ENCODE data around the gene ATP11C. TPM values are rescaled to one million over a fixed set of nuclear protein-coding genes. Genes with fewer than 3 reads are reported as not detected.
"Not testable (repeated sequence)": the region's sequence is repeated elsewhere in the genome, so short reads cannot be mapped to it uniquely, and the experiment has no call there.

The ATP11C gene
- total RNA-seq, 1 donor from 2014 or later = 31.4 TPM

- peak; percentile 38 for DNase-seq (ENCODE audit: low read depth)
Measured at GRCh38 chrX:139856826-139857225, 76.0 kb downstream of the ATP11C start.

- no peak for DNase-seq (ENCODE audit: low read depth)
Measured at GRCh38 chrX:139851730-139852129, 81.1 kb downstream of the ATP11C start.

GRCh38 chrX:139850968-139851367, 81.9 kb downstream of the ATP11C start:
- no peak for DNase-seq (ENCODE audit: low read depth)

DNA sequence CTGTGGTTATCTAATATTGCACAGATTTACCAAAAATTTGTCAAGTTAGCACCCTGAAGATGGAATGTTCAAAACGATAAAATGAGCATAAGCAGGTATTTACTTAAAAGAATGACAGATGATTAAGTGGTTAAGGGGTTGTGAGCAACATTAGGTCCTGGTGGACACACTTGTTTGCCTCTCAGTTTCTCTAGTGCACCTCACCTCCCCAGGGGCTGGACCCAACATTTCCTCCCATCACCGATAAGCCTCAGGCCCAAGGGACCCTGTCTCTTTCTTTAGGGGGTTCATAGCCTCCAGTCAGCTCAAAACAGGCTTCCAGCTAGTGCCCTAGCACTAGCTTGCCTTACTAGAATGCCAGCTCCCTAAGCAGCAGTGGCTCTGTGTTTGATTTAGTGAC, 88.0 kb downstream of the ATP11C start:
- no peak for DNase-seq (ENCODE audit: low read depth)

DNA sequence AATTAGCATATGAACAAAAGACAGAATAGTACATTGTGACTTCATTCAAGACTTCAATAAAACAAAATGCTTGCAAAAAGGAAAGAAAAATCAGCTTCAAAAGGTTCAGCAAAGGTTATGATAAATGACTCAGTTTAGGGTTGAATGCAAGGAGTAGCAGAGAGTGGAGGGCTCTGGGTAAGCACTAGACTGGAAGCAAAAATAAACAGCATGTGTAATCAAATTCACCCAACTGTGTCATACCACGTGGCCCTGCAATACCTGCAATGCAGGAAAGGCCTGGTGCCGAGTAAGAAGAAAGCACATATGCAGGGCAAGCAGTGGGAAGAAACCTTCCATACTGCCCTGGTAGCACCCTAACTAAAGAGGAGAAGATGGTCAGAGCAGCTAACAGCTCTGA, 88.7 kb downstream of the ATP11C start:
- peak; percentile 75 for DNase-seq (ENCODE audit: low read depth)

GRCh38 chrX:139842326-139843185, 90.3 kb downstream of the ATP11C start:
- no peak for DNase-seq (ENCODE audit: low read depth)

GRCh38 chrX:139836335-139836734, 96.5 kb downstream of the ATP11C start:
- DNase-seq (ENCODE audit: low read depth) = not testable (repeated sequence)

DNA sequence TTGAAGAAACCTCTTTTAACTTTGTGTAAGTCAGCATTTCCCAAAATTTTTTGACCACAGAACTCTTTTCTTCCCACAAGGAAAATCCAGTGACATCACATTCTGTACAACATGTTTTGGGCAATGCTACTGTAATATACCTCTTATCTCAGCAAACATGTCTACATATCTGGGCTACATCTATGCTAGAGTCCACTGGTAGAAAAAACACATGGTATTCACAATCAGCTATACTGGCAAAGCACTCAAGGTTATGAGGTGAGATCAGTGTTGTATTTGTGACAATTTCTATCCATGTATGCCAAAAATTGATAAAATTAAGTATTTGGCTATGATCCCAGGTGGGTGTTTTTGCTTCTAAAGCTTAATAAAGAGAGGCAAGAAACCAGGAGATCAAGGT, 98.0 kb downstream of the ATP11C start:
- no peak for DNase-seq (ENCODE audit: low read depth)

DNA sequence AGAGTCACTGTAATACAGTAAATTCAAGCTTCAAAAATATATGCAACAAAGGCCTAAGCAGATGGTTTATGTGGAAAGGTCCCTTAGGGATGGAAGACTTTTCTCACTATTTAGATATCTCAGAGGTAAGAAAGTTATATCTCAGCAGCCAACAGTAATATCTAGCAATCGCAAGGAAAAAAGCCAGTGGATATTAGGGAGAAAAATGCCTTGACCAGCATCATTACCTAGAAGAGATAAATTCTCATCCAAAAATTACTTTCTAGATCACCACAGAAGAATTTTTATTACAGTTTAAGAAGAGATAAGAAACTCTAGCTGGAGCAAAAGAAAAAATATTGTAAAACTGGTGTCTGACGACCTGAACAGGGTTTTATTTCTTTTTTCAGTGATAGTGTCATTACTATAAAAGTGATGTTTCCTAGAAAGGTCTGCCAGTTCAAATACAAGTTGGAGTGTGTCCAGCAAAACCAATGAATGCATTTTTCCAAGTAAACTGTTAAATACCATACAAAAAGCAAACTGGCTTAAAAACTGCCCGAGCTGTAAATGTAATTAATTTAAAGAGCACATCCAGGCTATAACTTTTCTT, 100.0 kb downstream of the ATP11C start:
- no peak for DNase-seq (ENCODE audit: low read depth)

- peak; percentile 67 for DNase-seq (ENCODE audit: low read depth)
Measured at GRCh38 chrX:139831675-139832456, 101.0 kb downstream of the ATP11C start.

- peak; percentile 9 for DNase-seq (ENCODE audit: low read depth)
Measured at GRCh38 chrX:139831017-139831416, 101.8 kb downstream of the ATP11C start.

DNA sequence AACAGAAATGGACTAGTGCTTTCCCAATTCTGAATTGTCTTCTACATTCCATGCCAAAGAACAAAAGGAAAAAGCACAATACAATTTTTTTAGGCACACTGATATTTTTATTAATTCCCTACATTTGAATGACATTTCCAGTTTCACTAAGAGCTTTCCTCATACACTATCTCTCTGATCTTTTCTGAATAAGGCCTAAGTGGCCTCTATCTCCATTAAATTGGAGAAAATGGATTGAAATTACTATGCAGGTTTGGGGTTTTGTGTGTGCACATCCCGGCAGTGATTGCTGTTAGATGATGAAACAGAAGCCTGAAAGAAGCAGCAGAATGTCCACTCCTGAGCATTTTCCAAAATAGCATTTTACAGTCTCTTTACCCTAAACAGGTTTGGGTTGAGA, 104.0 kb downstream of the ATP11C start:
- DNase-seq (ENCODE audit: low read depth) = no peak

- DNase-seq (ENCODE audit: low read depth) = peak; percentile 71
Measured at GRCh38 chrX:139828033-139828432, 104.8 kb downstream of the ATP11C start.

DNA sequence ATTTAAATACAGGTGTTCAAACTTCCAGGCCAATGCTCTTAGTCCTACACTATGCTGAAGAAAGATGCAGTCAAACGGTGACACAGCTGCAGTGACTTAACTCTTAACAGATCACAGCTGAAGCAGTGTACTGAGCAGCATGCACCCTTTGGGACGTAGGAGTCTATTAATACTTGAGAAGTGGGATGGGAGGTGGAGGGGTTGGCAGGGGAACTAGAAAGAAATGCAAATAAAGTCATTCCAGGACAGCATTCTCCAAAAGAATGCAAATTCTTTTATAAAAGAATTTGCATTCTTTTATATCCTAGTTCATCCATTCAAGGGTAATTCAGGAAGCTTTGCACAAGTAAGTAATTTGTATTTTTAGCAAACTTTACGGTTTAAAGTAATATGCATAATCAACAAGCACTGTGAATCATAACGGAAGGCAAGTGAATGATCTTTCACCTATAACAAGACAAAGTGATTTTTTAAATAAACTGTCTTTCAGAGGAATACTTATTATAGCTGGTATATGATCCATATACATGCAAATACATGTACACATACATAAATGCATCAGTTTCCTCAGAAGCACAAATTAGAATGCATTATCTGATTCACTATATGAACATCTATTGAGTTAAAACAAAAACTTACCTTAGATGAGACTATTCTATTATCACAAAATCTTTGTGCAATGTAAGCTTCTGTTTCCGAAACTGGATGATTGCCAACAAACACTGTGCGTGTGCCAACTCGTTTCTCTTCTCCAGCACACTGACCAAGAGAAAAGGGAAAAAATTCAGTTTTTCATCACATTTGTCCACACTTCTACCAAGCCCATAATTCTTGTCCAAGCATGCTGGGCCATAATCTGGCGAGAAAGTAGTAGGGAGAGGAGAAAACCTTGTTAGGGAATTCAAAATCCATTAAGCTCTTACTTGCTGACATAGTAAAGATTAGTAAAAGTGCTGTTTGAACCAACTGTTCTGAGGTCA, 106.5 kb downstream of the ATP11C start:
- peak; percentile 11 for DNase-seq (ENCODE audit: low read depth)

DNA sequence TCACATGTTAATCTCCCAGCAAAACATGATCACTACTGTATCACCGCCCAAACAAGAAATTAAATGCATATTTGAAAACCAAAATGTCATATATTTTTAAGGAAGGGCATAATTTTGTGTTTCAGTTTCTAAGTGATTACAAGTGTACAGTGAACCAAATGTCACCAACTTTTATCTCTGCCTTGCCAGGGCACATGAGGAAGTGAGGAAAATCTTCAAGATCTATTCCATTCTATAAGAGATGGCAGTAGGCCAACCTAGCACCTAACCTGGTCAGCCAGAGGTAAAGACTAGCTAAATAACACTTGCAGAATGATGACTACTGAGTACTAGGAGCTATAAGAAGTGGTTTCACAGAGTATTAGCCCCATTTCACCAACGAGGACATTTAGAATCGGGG, 107.2 kb downstream of the ATP11C start:
- no peak for DNase-seq (ENCODE audit: low read depth)

DNA sequence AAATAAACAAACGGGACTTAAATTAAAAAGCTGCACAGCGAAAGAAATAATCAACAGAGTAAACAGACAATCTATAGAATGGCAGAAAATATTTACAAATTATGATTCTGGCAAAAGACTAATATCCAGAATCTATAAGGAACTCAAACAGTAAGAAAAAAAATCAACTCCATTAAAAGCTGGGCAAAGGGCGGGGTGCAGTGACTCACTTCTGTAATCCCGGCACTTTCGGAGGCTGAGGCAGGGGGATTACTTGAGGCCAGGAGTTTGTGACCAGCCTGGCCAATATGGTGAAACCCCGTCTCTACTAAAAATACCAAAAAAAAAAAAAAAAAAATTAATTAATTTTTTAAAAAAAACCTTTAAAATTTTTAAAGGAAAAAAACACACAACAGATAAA, 109.0 kb downstream of the ATP11C start:
- DNase-seq (ENCODE audit: low read depth) = no peak

- DNase-seq (ENCODE audit: low read depth) = no peak
Measured at GRCh38 chrX:139820358-139820984, 112.4 kb downstream of the ATP11C start.

DNA sequence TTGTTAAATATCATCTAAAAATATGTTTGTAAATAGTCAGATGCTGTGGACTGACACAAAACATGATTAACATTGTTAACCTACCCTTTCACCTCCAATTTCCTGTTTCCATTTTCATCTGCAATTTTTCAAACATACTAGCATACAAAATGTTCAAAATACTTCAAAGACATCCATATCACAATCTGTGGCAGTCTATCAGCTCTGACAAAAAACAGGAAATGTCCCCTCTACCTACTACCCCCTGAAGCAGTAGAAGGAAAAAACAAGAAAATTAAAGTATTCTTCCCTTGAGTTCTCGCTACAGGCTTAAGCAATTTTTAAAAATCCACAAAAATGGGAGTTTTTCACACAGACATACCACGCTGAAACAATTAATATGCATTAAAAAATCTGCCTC, 116.6 kb downstream of the ATP11C start:
- no peak for DNase-seq (ENCODE audit: low read depth)

DNA sequence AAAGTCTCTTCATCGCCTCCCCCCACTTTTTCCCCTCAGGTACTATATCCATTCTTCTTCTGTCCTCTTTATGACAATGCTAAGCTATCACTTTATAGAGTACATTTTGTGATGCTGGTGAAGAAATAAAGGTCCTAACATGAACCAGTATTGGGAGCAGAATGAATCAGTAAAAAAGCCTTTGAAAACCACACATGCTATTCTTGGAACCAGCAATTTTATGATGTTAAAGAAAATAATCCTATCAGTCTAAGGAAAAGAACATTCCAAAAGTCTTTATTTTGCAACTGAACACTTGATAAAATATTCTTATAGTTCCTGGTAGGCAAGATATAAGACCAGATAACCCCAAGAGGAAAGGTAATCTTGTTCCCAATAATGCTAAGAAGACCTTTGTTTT, 117.1 kb downstream of the ATP11C start:
- no peak for DNase-seq (ENCODE audit: low read depth)

DNA sequence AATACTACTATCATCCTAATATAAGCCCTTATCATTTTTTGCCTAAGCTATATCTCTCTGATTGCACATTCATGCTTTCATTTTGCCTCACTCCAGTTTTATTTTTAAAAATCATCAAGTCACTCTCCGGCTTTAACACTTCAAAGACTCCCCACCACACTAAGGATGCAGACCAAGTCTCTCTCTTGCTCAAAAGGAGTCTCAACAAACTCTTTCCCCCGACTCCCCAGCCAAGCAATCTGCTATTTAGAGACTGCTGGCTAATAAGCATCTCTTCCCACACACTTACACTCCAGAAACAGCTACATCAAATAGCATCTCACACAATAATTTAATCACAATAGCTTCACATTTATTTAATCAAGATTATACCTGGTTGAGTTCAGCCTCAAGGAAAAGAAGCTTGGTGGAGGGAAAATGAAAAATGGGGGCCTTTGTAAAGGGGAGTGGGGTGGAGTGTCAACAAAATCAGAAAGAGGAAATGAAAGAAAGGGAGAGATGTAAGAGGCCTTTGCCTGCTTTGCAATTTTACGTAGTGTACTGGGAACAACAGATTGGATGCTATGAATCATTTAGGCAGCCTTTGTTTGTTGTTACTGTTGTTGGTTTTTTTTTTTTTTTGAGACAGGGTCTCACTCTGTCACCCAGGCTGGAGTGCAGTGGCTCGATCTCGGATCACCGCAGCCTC, 120.8 kb downstream of the ATP11C start:
- no peak for DNase-seq (ENCODE audit: low read depth)

All from renal cortical epithelial cell (primary cell).